GM12878 (cell line): ENCODE results near the gene EFHC1. TPM values are rescaled to one million over a fixed set of nuclear protein-coding genes. Genes with fewer than 3 reads are reported as not detected.

ENCODE experiments used
- ATAC-seq: fragments of 200-7000 bp; cut with Tn5 transposase; 3 replicates; pipeline ENCODE4 v1.9.1; 2020; ENCODE audit warnings: mild to moderate bottlenecking, moderate library complexity
- BruUV-seq: library from RNA; stranded (reverse); fragments of 400-500 nt; replicated peaks from 2 replicates; lab custom pipeline; 2021; lab: Mats Ljungman, UMichigan
- CTCF ChIA-PET: fragments of 300-600 bp; sonication (Branson Sonifier 250); formaldehyde crosslinking; extraction: SDS; loops from one replicate; lab custom pipeline; 2021; ENCODE audit warnings: inconsistent platforms; lab: Yijun Ruan, JAX
- POLR2A ChIA-PET: fragments of 350-600 bp; formaldehyde crosslinking; extraction: SDS; loops from one replicate; lab custom pipeline; 2021; ENCODE audit warnings: inconsistent platforms; lab: Charles Lee
- RAD21 ChIA-PET: fragments of 300-600 bp; sonication (Branson Sonifier 250); formaldehyde crosslinking; loops from one replicate; lab custom pipeline; 2023; ENCODE audit warnings: antibody characterized with exemption; ENCODE audit not compliant: unreplicated experiment; lab: Charles Lee
- SMC1A ChIA-PET: fragments of 300-600 bp; sonication (Branson Sonifier 250); formaldehyde crosslinking; loops from one replicate; lab custom pipeline; 2023; ENCODE audit not compliant: unreplicated experiment, uncharacterized antibody; lab: Charles Lee
- DNase-seq: peaks from one replicate; pipeline ENCODE4 v3.0.0-alpha.2; 2011; ENCODE audit warnings: low read depth, low spot score
- FAIRE-seq: peaks from 3 replicates; lab custom pipeline; 2011; peaks lifted over from hg19 to GRCh38; lab: Jason Lieb, UNC
- H2AFZ ChIP-seq: 2 replicates; pipeline ENCODE4 v1.6.0; 2011; ENCODE audit warnings: low read depth, low read length, control low read depth; ENCODE audit not compliant: control insufficient read depth
- H3K27ac ChIP-seq: 2 replicates; pipeline ENCODE4 v1.5.1; 2011; ENCODE audit warnings: control low read depth; ENCODE audit not compliant: control insufficient read depth, insufficient read depth
- H3K27me3 ChIP-seq, 2 experiments: replicated peaks in 1 of 2; 2 replicates each; pipeline versions ENCODE4 v1.6.0 to v1.6.1; 2011; ENCODE audit warnings: low read length in 1 of 2; ENCODE audit not compliant: control insufficient read depth in 2 of 2, insufficient read depth in 2 of 2
- H3K36me3 ChIP-seq, 2 experiments: 2 replicates each; pipeline ENCODE4 v1.5.1; 2011; ENCODE audit warnings: low read length in 1 of 2; ENCODE audit not compliant: control insufficient read depth in 2 of 2, insufficient read depth in 2 of 2
- H3K4me1 ChIP-seq: 2 replicates; pipeline ENCODE4 v1.6.1; 2011; ENCODE audit warnings: mild to moderate bottlenecking, low read length, moderate library complexity, mixed read lengths; ENCODE audit not compliant: control insufficient read depth, insufficient read depth
- H3K4me2 ChIP-seq: 2 replicates; pipeline ENCODE4 v1.6.0; 2011; ENCODE audit warnings: control low read depth; ENCODE audit not compliant: control insufficient read depth, insufficient read depth
- H3K4me3 ChIP-seq: fragments of 200-600 bp; sonication (generic); 2 replicates; pipeline ENCODE4 v1.5.1; 2016
- H3K79me2 ChIP-seq: 2 replicates; pipeline ENCODE4 v1.6.0; 2011; ENCODE audit warnings: low read length; ENCODE audit not compliant: control insufficient read depth, insufficient read depth
- H3K9ac ChIP-seq: 2 replicates; pipeline ENCODE4 v1.8.0; 2011; ENCODE audit warnings: low read length, control low read depth, mixed read lengths; ENCODE audit not compliant: control insufficient read depth, insufficient read depth
- H3K9me3 ChIP-seq: replicated peaks from 3 replicates; pipeline ENCODE4 v1.5.1; 2011; ENCODE audit warnings: mild to moderate bottlenecking, low read length; ENCODE audit not compliant: control insufficient read depth, insufficient read depth
- H4K20me1 ChIP-seq: 2 replicates; pipeline ENCODE4 v1.6.0; 2011; ENCODE audit not compliant: control insufficient read depth, insufficient read depth
- CREB1 ChIP-seq: IDR thresholded peaks from 2 replicates; pipeline ENCODE4 v1.6.1; 2012; ENCODE audit warnings: low read depth, mild to moderate bottlenecking, inconsistent platforms
- EP300 ChIP-seq, 2 experiments: fragments of 150-350 bp in 1 of 2; IDR thresholded peaks; 2 replicates each; pipeline ENCODE4 v1.6.1; 2011 to 2012; ENCODE audit warnings: low read depth in 2 of 2, low read length in 2 of 2, borderline replicate concordance in 1 of 2, improper control_type of control experiment in 1 of 2, inconsistent platforms in 1 of 2; ENCODE audit not compliant: control insufficient read depth in 1 of 2
- IKZF1 ChIP-seq: fragments of 450-650 bp; conservative IDR thresholded peaks from 2 replicates; pipeline ENCODE4 v1.6.1; 2017; ENCODE audit warnings: antibody characterized with exemption, mild to moderate bottlenecking
- JUND ChIP-seq: IDR thresholded peaks from 2 replicates; pipeline ENCODE4 v1.6.1; 2012; ENCODE audit warnings: low read depth, mild to moderate bottlenecking, low read length, improper control_type of control experiment, moderate library complexity
- MTA3 ChIP-seq: IDR thresholded peaks from 2 replicates; pipeline ENCODE4 v1.6.1; 2012; ENCODE audit warnings: low read length, inconsistent platforms, borderline replicate concordance
- NBN ChIP-seq: fragments of 450-650 bp; IDR thresholded peaks from 2 replicates; pipeline ENCODE4 v1.6.1; 2016
- NR2C1 ChIP-seq: fragments of 450-650 bp; IDR thresholded peaks from 2 replicates; pipeline ENCODE4 v1.6.1; 2017; ENCODE audit warnings: antibody characterized with exemption, mild to moderate bottlenecking, moderate library complexity
- PAX5 ChIP-seq: IDR thresholded peaks from 2 replicates; pipeline ENCODE4 v1.6.1; 2011; ENCODE audit warnings: low read depth, low read length, borderline replicate concordance
- POLR2AphosphoS2 ChIP-seq: IDR thresholded peaks from 2 replicates; pipeline ENCODE4 v1.6.1; 2011; ENCODE audit warnings: low read depth, mild to moderate bottlenecking, low read length, improper control_type of control experiment, moderate library complexity
- POU2F2 ChIP-seq: IDR thresholded peaks from 3 replicates; pipeline ENCODE4 v1.6.1; 2011; ENCODE audit warnings: low read depth, mild to moderate bottlenecking, low read length, borderline replicate concordance
- RCOR1 ChIP-seq: conservative IDR thresholded peaks from 2 replicates; pipeline ENCODE4 v1.6.1; 2012; ENCODE audit warnings: low read depth, low read length, improper control_type of control experiment
- RUNX3 ChIP-seq: IDR thresholded peaks from 2 replicates; pipeline ENCODE4 v1.6.1; 2012; ENCODE audit warnings: low read length, inconsistent platforms
- TBL1XR1 ChIP-seq: IDR thresholded peaks from 2 replicates; pipeline ENCODE4 v1.6.1; 2012; ENCODE audit warnings: low read depth, low read length, improper control_type of control experiment
- TCF12 ChIP-seq: IDR thresholded peaks from 2 replicates; pipeline ENCODE4 v1.6.1; 2011; ENCODE audit warnings: low read depth, mild to moderate bottlenecking, low read length
- TCF3 ChIP-seq: IDR thresholded peaks from 2 replicates; pipeline ENCODE4 v1.6.1; 2012; ENCODE audit warnings: low read depth, mild to moderate bottlenecking, low read length, borderline replicate concordance; ENCODE audit not compliant: insufficient read depth
- YY1 ChIP-seq: IDR thresholded peaks from 2 replicates; pipeline ENCODE4 v1.6.1; 2011; ENCODE audit warnings: low read depth, mild to moderate bottlenecking, low read length
- WGBS: methylation state at CpG from one replicate; pipeline ENCODE4 v1.1.6; 2016; ENCODE audit warnings: low lambda C conversion rate; ENCODE audit not compliant: insufficient replicate concordance, insufficient coverage; ENCODE audit errors: missing lambda C conversion rate; 5-methylcytosine and 5-hydroxymethylcytosine counted together
- in situ Hi-C: fragments of 300-500 bp; cut with MboI; formaldehyde crosslinking; loops from 9 replicates; pipeline ENCODE4 v1.14.3; 2018; ENCODE audit warnings: mixed read lengths
- intact Hi-C: fragments of 100-400 bp; cut with micrococcal nuclease; formaldehyde crosslinking; loops from one replicate; pipeline ENCODE4 v1.14.2; 2022; ENCODE audit not compliant: unreplicated experiment
- polyA plus RNA-seq, 11 experiments: library from polyadenylated mRNA; depleted of rRNA in 4 of 11; unstranded in 6 of 11; stranded (reverse) in 5 of 11; fragments of >200 nt; fragmentation: Nextera tagmentation in 4 of 11; fragmentation: Illumina TruSeq in 1 of 11; extraction: Ambion mirVana in 4 of 11; extraction: Trizol in 1 of 11; gene quantifications; 1 replicate in 1 of 11; 2 replicates in 10 of 11; pipeline versions ENCODE4 v1.2.1 to v1.2.3, GENCODE V29; 2011 to 2016; ENCODE audit warnings: inconsistent platforms in 2 of 11, missing spikeins in 2 of 11, low read depth in 1 of 11
- total RNA-seq, 4 experiments: library from RNA; depleted of rRNA in 3 of 4; stranded (reverse); fragments of >200 nt in 3 of 4; fragmentation: Illumina TruSeq in 1 of 4; extraction: Trizol in 1 of 4; gene quantifications; 2 replicates each; pipeline versions ENCODE4 v1.2.1 to v1.2.3, GENCODE V29; 2013 to 2021
- TF ChIP-seq, protein P1 (sequence below): IDR thresholded peaks from 2 replicates; pipeline ENCODE4 v1.6.1; 2012; ENCODE audit warnings: low read depth, low read length, improper control_type of control experiment
- TF ChIP-seq, protein P2 (sequence below): fragments of 450-650 bp; IDR thresholded peaks from 2 replicates; pipeline ENCODE4 v1.6.1; 2017; ENCODE audit warnings: mild to moderate bottlenecking

Gene EFHC1
- total and polyA plus RNA-seq, 10 of the 15 experiments (the other 5 are each of a cell fraction or from before 2014, with no cell fraction given), result 5.5 to 14.5 (median 8.8) TPM

DNA sequence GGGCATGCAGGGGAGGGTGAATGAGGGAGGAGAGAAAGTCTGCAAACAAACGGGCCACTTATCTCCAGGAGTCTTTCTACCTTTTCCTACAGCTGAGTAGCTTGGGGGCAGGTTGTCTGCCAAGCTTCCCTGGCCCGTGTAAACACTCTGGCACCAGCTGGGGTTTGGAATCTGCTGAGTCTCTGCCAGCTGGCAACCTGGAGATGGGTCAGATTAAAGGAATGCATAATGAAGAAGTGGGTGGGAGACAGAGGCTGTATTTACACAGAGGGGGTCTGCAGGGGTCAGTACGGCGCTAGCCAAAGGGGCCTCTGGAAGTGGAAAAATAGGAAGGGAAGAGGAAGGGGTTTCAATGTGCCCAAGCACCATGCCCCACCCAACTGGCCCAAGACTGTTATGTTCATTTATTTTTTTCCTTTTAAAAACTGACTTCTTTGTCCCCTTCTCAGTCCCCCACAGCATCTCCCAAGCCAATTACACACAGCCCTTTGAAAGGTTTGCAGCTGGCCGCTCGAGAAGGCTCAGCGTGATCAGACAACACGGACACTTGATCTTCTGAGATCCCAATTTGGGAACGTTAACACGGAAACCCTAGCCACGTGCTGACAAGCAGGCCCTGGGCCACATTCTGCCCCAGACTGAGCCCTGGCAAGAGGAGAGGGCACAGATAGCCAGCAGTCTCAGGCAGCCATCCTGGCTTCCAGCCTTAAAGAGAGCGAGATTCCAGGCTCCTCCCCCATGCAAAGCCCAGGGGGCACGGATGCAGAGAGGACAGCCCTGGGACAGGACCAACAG is 131.5 kb downstream of the EFHC1 start (continued):
- no peak for TF ChIP-seq JUND

DNA sequence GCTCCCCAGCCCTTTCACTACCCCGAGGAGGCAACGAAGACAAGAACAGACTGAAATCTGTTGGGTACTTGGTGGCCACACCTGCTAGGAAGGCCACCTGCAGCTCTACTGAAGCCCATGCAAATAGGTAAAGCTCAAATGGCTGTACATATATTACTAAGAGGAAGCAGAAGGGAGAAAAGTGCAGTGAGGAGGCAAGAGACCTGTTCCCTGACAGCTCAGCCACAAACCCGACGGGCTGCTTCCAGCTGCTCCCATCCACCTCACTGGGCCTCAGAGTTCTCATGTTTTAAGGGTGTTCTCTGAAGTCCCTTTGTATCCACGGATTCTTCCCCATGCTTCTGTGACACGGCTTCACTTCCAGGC is 132.1 kb downstream of the EFHC1 start:
- Histone ChIP-seq H3K27me3 (no peaks in the 10 kb centered on the region), H3K9ac (no peak overlapping the region), H3K36me3 (no peaks in the 10 kb centered on the region), H3K4me3 (no peak overlapping the region), H3K4me1 (peaks cover 23% of the 10 kb centered on the region), H3K27ac (peak overlapping the region; percentile 38), H3K4me2 (peak overlapping the region; percentile 17), H4K20me1 (no peaks in the 10 kb centered on the region), H2AFZ (no peak overlapping the region; the same call in 1 of the 2 replicates), H3K79me2 (peaks cover 15% of the 10 kb centered on the region), H3K9me3 (no peaks in the 10 kb centered on the region)
- RAD21 ChIA-PET, result interaction anchor here (0.5 to 1.4 kb wide), 3 partner anchors 16 to 59 kb away, joined by 3 to 4 read pairs (median 4); no protein-coding TSS in a partner anchor
- in situ Hi-C loops (no loop called here), intact Hi-C loops (no loop called here)
- TF ChIP-seq NBN (no peak), MTA3 (no peak), TBL1XR1 (no peak), POU2F2 (0 out of 3 replicates have a peak, but pooled peaks have one; percentile 20), PAX5 (no peak), TCF12 (peak; percentile 74; the same call in 1 of the 2 replicates), EP300 (IDR thresholded peaks at IDR 0.05; ENCODE audit: borderline replicate concordance in 1 of 2, control insufficient read depth in 1 of 2, low read depth in 2 of 2, low read length in 2 of 2) (no peak), RCOR1 (no peak), NR2C1 (no peak), YY1 (no peak), RUNX3 (peak; percentile 41), TCF3 (peak; percentile 88), POLR2AphosphoS2 (no peak), IKZF1 (no peak), CREB1 (no peak)
- TF ChIP-seq, protein P1, sequence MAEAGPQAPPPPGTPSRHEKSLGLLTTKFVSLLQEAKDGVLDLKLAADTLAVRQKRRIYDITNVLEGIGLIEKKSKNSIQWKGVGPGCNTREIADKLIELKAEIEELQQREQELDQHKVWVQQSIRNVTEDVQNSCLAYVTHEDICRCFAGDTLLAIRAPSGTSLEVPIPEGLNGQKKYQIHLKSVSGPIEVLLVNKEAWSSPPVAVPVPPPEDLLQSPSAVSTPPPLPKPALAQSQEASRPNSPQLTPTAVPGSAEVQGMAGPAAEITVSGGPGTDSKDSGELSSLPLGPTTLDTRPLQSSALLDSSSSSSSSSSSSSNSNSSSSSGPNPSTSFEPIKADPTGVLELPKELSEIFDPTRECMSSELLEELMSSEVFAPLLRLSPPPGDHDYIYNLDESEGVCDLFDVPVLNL, result no peak
- TF ChIP-seq, protein P2, sequence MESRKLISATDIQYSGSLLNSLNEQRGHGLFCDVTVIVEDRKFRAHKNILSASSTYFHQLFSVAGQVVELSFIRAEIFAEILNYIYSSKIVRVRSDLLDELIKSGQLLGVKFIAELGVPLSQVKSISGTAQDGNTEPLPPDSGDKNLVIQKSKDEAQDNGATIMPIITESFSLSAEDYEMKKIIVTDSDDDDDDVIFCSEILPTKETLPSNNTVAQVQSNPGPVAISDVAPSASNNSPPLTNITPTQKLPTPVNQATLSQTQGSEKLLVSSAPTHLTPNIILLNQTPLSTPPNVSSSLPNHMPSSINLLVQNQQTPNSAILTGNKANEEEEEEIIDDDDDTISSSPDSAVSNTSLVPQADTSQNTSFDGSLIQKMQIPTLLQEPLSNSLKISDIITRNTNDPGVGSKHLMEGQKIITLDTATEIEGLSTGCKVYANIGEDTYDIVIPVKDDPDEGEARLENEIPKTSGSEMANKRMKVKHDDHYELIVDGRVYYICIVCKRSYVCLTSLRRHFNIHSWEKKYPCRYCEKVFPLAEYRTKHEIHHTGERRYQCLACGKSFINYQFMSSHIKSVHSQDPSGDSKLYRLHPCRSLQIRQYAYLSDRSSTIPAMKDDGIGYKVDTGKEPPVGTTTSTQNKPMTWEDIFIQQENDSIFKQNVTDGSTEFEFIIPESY, result no peak
- ATAC-seq, result peak; percentile 81
- SMC1A ChIA-PET, result interaction anchor here (1.1 to 1.4 kb wide), 5 partner anchors 10 to 133 kb away, joined by 3 to 4 read pairs (median 4); no protein-coding TSS in a partner anchor
- CTCF ChIA-PET, result interaction anchor here (0.9 to 1.4 kb wide), 3 partner anchors 10 to 43 kb away, joined by 3 to 5 read pairs (median 3); no protein-coding TSS in a partner anchor
- no peak for DNase-seq
- FAIRE-seq, result peak; percentile 35
- POLR2A ChIA-PET, result no interaction called here
- BruUV-seq, result no TSS peak
- WGBS, result 3% methylated on average over 6 of the region's 6 CpGs
